GM12875 (cell line): ENCODE data around the gene GFI1.

Experiments
- H3K4me3 ChIP-seq: one replicate; pipeline ENCODE4 v1.5.1; 2011; ENCODE audit warnings: low read depth, low read length, control low read depth
- CTCF ChIP-seq: IDR thresholded peaks from 2 replicates; pipeline ENCODE4 v1.5.1; 2011; ENCODE audit warnings: low read depth, mild to moderate bottlenecking, control low read depth, inconsistent platforms, low read length, moderate library complexity, borderline replicate concordance; ENCODE audit not compliant: insufficient read depth

Gene GFI1

DNA sequence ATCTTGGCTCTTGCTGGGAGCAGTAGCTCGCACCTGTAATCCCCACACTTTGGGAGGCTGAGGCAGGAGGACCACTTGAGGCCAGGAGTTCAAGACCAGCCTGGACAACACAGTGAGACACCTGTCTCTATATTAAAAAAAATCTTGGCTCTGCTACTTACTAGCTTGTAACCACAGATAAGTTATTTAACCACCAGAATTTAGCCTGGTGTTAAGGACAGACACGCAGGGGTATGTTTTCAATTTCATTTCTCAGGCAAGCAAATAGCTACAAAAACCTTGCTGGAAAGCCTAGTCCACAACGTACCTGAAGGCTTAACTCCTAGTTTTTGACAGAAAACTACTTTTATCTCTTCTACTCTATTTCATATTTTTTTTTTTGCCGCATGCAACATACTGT is 24.8 kb upstream of the GFI1 start:
- TF ChIP-seq CTCF: no peak
- H3K4me3 ChIP-seq: no peak overlapping the region

DNA sequence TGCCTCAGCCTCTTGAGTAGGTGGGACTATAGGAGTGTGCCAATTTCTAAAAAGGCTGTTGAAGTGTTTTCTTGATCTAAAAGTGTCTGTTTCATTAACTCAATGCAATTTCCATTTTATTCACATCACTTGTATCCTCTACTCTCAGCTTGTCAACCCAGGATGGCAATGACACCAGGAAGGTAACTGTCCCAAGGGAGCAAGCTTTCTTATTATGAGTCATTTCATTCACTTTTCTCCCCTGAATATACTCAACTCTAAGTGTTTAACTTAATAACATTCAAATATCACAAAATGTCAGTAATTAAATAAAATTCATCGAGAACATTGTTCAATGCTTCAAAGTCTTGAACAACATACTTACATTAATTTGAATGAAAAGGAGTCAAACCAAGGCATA is 22.9 kb upstream of the GFI1 start:
- no peak for TF ChIP-seq CTCF

DNA sequence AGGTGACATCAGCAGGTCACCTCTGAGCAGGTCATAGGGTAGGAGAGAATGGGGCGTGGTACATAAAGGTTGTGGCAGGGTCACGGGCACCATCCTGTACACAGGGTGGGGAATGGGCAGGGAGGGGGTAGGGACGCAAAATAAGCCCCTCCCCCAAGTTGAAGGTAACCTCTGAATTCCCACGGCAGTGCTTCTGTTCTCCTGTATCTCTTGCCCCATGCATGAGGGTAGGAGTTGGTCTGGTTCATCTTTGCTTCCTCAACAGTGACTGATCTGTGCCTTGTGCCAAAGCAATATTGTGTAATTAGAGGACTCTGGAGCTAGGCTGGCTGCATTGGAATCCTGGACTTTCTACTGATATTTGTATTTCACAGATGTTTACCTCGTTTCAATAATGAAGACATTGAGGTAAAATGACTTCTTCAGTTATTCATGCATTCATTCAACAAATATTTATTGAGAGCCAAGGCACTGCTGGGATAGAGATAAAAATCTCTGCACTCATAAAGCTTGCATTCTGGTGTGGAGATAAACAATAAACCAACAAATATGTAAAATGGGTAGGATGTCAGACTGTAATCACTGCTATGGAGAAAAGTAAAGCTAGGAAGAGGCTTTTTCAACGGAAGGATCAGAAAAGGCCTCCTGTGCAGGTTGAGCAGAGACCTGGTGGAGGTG is 18.4 kb upstream of the GFI1 start:
- H3K4me3 ChIP-seq: no peak overlapping the region
- TF ChIP-seq CTCF: no peak

More for the DNA sequence above, 22.9 kb upstream of the GFI1 start:
- H3K4me3 ChIP-seq: no peak overlapping the region

DNA sequence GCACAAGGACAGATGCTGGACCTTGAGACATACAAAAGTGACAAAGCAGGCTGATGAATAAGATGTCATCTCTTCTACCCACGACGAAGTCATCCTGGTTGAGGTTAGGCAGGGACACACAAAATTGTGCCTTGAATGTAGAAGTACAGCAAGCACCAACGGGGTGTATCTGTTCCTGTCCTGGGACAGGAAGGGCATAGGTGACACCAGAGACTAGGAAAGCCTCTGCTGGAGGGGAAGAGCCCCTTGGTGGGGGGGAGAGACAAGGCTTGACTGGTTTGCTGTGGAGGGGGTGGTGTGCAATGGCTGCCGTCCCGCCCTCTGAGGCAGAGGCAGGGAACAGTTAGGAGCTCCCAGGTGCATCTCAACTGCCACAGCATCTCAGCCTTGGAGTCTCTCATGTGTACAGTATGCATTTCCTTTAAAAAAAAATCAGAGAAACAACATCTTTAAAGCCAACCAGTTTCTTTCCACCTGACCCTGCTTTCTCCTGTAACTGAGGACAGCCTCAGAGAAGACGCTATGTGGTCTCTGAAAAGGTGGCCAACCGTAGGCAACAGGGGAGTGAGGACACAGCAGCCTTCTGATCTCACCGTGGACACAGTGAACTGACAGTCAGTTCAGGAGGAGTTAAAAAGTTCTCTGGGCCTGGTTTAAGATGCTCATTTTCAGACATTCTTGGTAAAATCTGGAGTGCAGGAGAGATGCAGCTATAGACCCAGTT is 17.7 kb upstream of the GFI1 start:
- TF ChIP-seq CTCF: no peak
- H3K4me3 ChIP-seq: no peak overlapping the region

DNA sequence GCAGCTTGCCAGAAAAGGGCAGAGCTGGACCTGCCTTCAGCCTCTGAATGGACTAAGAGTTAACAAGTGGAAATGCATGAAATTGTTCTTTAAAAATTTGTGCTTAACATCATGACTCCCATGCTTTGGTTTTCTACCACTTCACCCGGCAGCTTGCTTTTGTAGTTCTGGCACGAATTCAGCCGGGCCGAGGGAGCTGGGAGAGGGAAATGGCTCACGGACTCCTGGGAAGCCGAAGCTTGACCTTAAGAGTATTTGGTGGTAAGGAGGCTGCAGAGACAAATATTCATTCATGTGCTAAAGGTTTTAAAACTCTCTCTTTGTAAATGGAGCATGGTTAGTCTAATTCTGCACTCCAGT is 17.2 kb upstream of the GFI1 start:
- H3K4me3 ChIP-seq: no peak overlapping the region
- no peak for TF ChIP-seq CTCF

DNA sequence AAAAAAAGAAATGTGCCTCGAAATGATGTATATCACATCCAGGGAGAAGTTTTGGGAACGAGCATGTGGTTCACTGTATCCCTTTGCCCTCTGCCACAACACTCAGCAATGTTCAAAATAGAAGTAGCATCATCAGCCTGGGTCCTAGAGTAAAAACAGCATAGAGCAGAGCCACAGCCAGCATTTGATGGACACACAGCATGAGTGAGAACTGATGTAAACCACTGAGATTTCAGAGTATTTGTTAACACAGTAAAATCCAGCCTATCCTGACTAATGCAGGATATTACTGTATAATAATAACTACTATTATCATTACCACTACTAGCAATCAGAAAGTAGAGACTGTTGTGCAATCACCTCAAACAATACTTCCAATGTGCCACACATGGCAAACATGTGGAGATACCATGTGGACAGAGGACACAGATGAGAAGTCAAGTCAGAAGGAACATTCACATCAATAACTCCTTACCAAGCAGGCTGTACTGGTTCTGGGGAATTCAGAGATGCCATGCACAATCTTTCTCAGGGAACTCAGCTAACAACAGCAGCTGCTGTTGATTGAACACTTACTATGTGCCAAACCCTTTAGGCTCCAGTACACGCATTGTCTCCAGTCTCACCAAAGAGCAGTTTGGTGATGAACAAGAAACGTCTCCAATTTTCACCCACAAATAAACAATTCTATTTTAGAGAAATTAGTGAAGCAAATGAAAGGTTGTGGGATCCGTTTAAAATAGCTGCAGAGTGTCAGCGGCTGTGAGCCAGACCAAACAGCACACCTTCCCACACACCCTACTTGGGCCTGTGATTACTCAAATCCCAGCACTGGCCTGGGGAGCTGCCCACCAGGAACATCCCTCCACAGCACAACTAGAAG is 16.6 kb upstream of the GFI1 start:
- no peak for TF ChIP-seq CTCF
- H3K4me3 ChIP-seq: no peak overlapping the region
